Measurements from ENCODE around the gene DPY19L3.
"Not testable (repeated sequence)": the region's sequence is repeated elsewhere in the genome, so short reads cannot be mapped to it uniquely, and the experiment has no call there.

DPY19L3 gene

GRCh38 chr19:32512498-32512897, 106.9 kb downstream of the DPY19L3 start:
- not testable (repeated sequence) for DNase-seq (ENCODE audit: low read depth in 2 of 2)

- no peak for DNase-seq (ENCODE audit: low read depth in 2 of 2)
Observed at GRCh38 chr19:32519023-32519422, 113.5 kb downstream of the DPY19L3 start.

DNA sequence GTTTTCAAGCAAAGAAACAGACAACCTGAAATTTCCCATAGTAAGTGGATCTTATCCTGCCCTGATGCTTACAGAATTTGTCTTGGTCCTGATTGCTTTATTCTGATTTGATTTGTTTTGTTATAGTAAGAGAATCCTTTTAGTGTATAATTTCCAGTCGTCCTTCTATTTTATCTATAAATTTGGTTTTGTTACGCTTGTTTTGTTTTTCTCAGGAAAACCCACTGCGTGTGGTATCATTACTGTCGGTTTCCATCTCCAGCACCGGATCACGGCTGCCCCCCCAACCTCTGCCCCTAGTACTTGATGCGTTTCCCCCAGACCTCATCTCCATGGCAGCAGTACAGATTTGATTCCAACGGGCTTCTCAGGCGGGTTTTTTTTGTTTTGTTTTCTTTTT, 117.4 kb downstream of the DPY19L3 start:
- DNase-seq (ENCODE audit: low read depth in 2 of 2): no peak

- DNase-seq (ENCODE audit: low read depth in 2 of 2): no peak
Observed at GRCh38 chr19:32526895-32527294, 121.3 kb downstream of the DPY19L3 start.

GRCh38 chr19:32530773-32531172, 125.2 kb downstream of the DPY19L3 start:
- no peak for DNase-seq (ENCODE audit: low read depth in 2 of 2)

DNA sequence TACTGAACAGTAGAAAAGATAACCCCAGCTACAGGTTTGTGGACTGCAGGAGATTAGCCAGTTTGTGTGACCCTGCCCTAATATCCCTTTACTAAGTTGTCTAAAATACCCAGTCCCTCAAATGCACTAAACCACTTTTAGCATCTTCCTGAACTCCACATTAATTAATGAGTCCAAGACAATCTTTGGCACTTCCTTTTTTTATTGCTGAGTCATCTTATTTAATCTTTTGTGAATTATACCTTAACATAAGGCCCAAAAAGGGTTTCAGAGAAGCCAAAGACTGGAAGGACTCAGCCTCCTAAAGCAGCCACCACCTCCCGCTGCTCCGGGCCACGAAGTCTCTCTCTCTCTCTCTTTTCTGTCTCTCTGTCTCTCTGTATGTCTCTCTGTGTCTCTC, 126.7 kb downstream of the DPY19L3 start:
- no peak for DNase-seq (ENCODE audit: low read depth in 2 of 2)

Measured in stimulated activated CD8-positive, alpha-beta memory T cell treated with anti-CD3 and anti-CD28 coated beads, Interleukin-15, amount 100 ng/mL, for 48 hours (primary cell).